NCI-H1417 (cell line): ENCODE results near the gene ALDH3A1.

ENCODE experiments used
- DNase-seq, 3 experiments: peaks; one replicate each; lab custom pipeline; 2025; lab: John Stamatoyannopoulos, UW

ALDH3A1 gene

DNA sequence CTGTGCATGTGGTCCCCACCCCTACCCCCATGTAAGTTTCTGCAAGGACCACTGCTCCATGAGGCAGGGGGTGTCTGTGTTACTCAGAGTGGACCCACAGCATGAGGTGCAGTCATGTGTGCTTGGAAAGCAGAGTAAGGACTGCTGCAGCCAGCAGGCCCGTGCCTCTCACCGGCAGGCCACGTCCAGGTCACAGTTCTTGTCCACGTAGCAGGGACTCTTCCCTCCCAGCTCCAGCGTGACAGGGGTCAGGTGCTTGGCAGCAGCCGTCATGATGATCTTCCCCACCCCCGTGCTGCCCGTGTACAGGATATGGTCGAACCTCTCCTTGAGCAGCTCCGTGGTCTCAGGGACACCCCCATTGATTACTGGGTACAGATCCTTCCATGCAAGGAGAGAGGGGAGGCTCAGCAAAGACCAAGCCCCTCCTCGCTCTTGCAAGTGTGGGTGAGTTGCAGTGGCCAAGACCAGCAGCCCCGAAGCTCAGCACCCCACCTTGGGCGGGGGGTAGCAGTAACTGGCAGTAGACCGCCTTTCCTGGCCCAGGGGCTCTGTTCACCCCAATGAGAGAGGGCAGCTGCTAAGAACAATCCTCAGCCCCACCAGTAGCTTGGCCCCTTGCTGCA, 6.2 kb downstream of the ALDH3A1 start:
- DNase-seq: no peak

DNA sequence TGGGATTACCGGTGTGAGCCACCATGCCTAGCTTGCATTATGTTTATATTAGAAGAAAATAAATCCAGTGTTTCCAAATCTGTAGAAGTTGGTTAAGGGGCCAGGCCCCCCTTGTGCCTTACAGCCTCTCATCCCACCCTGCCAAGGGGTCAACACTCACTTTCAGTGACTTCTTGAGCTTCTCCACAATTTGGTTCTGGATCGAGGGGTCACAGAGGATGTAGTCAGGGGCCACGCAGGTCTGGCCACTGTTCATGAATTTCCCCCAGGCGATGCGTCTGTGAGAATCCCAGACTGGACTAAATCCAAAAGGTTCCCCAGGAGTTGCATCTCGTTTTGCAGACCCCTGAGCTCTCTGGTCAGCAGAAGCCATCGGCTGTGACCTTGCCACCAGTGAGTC, 7.2 kb downstream of the ALDH3A1 start:
- no peak for DNase-seq

DNA sequence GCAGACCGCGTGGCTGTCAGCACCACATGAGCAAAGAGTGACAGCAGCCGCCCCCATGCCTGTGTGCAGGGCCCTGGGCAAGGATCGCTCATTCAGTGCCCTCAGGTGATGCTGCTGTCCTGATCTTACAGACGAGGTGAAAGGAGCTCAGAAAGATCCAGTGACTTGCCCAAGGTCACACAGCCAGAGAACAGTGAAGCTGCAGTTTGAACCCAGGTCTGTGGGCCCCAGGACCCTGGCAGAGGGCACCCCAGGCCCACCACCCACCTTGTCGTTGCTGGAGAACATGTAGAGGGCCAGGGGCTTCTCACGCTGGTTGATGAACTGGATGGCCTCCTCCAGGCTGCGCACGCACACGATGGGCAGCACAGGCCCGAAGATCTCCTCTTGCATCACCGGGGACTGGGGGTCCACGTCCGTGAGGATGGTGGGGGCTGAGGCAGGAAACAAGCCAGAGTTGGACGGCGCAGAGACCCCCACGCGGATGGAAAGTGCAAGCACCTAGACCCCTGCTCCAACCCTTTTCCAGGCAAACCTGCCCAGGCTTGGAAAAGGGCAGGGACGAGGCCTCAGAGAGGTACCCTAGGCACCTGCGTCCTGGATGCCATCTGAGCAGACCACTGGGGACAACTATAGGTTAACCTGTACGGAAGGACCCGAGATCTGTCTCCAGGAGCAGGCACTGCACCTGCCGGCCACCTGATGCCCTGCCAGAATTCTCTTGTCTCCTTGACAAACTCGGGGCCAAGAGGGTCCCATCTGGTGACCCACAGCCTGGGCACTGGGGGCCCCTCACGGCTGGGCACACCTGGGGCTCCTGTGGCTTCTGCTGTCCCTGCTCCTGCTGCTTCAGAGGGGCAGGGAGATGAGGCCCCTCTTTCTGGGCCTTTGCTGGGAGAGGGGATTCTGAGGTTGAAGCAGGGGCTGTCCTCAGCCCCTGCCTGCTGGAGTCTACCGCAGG, 8.6 kb downstream of the ALDH3A1 start:
- no peak for DNase-seq

DNA sequence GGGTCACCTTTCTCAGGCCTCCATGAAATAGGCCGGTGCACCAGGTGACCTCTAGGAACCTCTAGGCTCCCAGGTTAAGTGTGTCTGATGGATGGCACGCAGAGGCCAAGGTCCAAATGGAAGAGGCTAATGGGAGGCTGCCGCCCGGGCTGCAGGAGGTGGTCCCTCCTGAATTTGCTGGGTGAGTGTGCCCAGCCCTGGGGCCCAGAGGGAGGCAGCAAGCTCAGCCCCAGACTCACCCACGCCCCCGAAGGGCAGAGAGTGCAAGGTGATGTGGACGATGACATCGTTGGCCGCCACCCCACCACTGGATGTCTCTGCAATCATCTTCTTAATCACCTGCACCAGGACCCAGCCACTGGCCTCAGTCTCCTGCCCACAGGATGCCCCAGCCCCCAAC, 9.3 kb downstream of the ALDH3A1 start:
- DNase-seq: no peak

DNA sequence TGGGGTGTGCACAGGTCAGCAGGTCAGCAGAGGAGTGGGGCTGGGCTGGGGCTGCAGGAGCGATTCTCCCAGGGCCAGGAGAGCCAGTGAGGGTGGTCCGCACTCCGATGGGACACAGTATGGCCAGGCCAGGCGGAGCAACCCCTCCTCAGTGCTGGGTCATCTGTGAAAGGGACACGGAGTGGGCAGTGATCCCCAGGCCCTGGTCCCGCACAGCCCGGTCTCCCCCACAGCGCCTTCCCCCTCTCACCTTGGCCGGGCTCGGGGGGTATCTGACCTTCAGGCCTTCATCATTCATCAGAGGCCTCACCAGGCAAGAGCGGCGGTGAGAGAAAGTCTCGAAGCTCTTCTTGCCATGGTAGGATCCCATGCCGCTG, 10.0 kb downstream of the ALDH3A1 start:
- no peak for DNase-seq

DNA sequence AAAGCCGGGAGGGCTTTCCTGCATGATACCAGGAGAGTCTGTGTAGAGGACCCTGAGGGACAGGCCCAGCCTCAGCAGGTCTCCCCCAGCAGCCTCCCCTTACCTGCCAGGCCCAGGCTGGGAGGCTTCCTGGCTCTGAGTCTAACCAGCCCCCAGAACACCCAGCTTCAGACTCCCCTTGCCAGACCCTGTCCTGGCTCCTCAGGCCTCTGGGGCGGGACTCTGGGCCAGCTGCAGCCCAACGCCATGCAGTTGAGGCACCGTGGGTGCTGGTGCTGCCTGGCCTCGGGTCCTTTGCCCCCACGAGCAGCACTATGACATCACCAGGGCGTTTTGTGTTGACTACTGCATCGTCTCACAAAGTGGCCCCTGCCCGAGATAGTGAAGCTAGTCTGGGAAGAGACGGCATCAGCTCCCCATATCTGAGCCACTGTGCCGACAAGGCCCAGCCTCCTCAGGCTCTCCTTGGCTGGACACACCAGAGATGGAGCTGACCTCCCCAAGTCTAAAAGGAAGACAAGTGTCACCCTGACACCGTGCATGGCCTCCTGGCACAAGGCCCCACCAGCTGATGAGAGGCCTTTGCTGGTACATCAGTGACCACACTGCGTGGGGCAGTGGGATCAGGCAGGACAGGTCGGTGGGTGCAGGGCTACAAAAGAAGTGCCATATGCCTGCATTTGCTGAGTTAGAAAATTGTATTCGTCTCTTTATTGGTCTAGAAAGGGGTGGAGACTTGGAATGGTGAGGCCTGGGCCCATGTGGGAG, 10.6 kb downstream of the ALDH3A1 start:
- DNase-seq: no peak

DNA sequence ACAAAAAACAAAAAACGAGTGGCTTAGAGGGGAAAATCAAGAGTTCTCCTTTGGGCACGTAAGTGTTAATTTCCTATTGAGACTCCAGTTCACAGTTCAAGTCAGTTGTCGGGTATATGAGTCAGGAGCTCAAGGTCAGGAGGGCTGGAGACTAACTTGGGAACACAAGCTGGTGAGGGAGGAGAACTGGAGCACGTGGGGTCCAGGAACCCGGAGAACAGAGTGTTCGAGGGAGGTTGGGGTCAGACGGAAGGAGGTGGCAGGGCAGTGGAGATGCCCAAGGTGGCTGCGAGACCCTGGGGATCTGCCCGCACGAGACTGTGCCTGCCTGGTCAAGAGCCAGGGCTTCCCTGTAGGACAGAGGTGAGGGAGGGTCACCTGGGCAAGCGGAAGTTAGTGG, 12.0 kb downstream of the ALDH3A1 start:
- no peak for DNase-seq

DNA sequence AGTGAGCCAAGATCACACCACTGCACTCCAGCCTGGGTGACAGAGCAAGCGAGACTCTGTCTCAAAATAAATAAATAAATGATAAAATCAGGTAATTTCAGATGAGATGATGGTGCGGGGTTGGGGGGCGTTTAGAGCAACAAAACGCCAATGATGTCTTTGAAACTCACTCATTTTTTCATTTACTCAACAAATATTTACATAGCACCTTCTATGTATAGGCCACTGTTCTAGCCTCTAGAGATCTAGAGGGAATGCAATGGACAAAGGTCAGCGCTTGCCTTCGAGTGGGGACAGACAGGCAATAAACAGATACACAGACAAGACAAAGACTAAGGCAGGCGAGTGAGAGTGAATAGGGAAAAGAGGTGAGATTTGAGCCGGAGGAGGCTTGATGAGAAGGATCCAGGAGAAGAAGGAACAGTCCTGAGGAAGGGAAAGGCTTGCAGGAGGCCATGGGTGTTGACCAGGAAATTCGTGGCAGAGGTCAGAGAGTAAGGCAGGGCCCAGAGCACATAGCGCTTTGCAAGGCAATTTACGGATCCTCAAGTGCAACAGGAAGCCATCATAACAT, 14.1 kb downstream of the ALDH3A1 start:
- no peak for DNase-seq

DNA sequence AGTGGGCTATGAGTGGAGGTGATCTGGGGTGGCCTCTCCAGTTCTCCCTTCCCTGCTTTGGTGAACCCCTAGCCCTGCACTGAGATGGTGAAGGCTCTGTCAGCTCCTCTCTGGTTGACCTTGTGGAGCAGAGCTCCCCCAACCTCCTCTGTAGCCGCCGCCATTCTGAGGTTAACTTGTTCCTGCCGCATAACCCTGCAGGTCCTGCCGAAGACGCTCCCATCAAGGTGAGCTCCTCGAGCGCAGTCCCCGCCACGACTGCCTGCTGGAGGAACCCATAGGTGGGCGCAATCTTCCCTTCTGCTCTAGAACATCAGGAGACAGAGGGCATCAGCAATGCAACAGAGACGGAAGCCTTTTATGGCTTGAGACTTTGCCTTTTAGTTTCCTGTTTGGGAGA, 16.5 kb downstream of the ALDH3A1 start:
- no peak for DNase-seq

DNA sequence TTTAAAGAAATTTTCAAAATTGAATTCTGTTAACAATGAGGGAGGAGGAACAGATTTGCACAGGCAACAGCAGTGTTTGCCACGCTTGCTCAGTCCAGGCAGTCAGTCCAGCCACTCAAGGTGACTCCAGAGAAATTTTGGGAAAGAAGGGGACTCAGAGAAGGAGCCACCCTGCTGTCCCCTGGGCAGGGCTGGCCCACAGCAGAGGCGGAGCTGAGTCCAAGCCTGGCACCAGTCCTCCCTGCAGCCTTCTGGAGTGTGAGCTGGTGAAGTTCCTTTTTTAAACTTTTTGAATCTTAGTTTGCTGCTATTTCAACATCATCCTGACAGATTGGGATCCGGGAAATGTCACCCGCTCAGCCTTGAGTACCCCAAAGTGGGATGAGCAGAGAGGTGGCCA, 17.3 kb downstream of the ALDH3A1 start:
- DNase-seq: no peak

DNA sequence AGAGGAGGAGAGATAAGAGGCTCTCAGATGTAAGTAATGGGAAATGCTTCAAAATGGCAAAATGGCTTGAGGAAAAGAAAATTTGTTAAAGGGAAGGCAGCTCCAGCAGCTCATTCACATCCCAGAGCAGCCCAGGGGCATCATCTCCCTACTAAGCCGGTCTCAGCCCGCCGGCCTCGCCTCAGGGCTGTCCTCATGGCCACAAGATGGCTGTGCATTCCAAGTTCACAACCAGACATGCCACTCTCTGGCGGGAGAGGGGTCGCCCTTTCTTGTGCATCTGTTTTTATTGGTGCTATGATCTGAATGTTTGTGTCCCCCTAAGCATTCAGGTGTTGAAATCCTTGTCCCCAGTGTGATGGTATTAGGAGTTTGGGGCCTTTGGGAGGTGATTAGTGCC, 18.2 kb downstream of the ALDH3A1 start:
- no peak for DNase-seq

DNA sequence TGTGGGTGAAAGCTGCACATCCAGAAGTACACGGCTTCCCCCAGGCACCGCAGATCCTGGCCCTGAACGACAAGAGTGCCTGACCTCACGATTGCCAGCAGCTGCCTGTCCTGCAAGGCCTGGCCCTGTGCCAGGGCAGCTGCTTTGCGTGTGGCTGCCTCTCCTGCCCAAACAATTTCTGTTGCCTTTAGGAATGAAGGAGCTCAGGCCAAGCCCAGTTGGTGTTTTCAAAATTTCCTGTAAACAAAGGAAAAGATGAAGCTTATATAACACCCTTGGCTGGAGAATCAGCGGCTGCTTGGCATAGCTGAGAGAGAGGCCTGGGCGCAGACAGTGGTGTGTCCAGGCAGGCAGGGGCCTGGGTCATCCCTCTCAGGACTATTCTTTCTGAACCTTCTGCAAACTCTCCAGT, 20.0 kb downstream of the ALDH3A1 start:
- DNase-seq: peak; percentile 13 to 83 (median 48)

DNA sequence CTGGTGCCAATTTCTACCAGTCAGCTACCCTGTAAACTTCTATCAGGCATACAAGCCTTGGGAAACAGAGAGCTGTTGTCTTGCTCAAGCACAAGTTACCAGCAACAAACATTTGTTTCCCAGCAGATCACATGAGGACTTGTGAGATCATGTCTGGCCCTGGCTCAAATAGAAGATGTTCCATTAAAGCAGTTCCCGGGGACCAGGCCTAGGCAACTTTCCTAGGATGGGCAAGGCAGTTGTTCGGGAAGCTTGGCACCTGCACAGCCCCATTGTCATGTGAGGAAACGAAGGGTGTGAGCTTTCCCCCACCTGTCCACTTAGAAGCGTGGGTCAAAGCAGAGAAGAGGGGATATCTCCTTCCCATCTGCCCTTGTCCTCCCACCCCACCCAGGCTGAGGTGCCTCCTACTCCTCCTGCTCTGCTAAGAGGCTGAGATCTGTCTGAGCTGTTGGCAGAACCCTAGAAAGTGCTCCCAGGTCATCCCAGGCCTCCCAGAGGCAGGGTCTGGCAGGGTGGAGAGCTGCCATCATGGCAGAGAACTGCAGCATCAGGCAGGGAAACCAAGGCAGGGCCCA, 20.5 kb downstream of the ALDH3A1 start:
- peak in 1 of 3 experiments; percentile 34 for DNase-seq

DNA sequence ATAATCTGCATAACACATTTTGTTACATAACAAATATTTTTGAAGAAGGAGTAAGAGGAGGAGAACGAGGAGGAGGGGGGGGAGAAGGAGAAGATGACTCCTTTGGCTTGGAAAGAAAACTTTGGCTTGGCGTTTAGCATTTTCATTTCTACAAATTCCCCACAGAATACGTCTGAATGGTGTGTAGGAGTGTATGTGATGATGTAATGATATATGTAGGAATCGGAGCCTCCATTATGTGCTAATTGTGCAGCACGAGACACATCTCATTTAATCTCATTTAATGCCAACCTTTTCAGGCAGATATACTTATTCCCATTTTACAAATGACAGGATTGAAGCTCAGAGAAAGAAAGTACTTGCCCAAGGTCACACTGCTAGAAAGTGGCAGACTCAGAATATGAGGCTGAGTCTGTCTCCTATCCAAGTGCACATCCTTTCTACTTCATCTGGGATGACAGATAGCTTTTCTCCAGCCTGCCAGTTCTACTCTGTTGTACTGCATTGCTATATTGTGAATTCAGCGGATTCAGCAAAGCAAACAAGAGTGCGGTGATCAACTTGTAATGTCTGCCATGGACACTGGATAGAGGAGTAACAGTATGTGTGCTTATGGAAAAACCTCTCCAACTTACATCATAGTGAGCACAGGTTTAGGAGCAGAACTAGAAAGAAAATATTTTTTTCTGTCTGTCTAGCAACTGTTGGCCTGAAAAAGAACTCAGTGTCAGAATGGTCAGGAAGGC, 21.3 kb downstream of the ALDH3A1 start:
- peak in 1 of 3 experiments; percentile 10 for DNase-seq

DNA sequence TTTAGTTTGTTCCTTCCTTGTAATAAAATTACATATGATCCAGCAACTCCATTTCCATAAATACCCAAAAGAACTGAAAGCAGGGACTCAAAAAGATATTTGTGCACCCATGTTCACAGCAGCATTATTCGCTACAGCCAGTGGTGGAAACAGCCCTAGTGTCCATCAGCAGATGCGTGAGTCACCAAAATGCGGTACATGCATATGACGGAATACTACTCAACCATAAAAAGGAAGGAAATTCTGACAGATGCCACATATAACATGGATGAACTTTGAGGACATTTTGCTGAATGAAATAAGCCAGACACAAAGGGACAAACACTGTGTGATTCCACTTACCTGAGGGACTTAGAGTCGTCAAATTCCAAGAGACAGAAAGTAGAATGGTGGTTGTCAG, 22.6 kb downstream of the ALDH3A1 start:
- no peak for DNase-seq

DNA sequence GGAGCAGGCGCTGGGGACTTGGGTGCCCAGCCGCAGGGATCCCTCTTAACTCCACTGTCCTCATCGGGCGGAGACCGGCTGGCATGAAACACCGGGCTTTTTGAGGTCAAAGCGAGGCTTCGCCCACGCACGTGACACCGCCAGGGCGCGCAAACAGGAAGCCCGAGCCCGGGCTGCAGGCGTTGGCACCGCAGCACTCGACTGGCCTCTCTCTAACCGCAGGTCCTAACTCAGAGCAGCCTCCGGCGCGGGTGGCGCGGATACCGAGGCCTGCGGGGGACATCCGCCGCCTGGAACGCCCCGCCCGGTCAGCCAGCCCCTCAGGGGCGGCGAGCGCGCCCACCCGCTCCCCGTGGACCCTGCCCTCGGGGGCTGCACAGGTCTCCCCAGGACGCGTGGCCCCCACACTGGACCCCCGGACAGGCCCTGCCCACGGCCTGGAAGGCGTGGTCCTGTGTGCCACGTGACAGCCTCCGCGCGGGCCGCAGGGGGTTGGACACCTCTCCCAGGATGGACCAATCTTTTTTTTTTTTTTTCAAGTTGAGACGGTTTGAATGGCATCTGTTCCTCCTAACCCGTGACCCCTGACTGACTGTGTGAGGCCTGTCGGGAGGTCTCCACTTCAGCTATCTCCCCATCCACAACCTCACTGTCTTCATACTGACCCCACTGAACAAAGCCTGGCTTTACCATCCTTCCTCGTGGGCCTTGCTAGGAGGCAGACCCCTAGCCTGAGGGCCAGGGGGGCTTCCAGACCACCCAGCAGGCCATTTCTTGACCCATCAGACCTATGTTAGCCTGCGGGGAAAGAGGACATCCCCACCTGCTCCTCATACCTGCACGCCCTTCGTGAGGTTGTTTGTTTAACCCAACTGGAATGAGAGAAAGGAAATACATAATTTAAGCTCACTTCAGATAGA, 23.3 kb downstream of the ALDH3A1 start:
- DNase-seq: peak in 2 of 3 experiments; percentile 47 to 71

DNA sequence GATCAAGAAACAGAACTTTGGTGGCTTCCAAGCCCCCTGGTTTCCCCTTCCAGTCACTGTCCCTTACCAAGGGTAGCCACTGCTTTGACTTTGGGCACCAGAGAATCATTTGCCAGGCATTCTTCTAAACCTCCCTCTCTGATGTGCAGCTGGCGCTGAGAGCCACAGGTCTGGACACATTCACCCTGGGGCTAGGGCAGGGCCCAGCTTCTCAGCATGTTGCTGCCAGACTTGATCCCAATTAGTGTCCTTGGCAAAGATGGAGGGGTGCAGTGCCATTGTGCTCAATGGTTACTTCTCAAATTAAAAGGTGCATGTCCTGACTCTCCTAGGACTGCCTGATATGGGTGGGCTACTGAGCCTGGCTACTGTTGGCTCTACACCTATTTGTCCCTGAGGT, 24.1 kb downstream of the ALDH3A1 start:
- DNase-seq: peak in 2 of 3 experiments; percentile 46 to 76

DNA sequence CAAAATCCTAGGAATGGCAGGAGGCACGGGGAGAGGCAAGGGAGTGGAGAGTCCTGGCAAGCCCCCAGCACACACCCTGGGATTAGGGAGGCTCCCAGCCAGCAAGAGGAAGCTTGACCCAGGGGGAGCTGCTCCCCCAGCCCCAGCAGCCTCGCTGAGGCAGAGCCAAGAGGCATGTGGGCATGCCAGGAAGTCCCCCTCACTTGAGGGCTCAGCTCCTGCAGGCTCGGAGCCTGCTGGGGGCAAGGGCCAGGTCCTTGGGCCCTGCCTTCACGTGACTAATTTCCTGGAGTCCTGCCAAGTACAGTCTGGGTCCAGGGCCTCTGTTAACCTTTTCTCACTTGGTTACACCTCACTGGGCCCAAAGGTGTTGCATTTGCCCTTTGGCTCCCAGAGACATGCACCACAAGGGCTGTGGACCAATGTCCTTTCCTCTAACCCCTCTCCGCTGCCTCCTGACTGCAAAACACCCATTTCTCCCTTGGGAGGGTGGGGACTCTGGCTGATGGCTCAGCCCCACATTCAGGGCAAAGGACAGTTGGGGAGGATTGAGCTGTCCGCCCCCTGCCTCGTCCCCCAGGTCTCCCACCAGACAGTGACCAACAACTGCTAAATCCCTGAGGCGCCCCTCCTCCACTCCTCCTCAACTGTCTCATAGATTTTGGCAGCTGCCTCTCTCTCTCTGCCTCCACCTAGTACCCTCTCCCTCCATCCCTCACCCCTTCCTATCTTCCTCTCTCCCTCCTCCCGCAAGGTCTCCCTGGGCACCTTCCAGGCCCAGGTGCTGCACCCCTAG, 27.3 kb downstream of the ALDH3A1 start:
- peak in 1 of 3 experiments; percentile 15 for DNase-seq

DNA sequence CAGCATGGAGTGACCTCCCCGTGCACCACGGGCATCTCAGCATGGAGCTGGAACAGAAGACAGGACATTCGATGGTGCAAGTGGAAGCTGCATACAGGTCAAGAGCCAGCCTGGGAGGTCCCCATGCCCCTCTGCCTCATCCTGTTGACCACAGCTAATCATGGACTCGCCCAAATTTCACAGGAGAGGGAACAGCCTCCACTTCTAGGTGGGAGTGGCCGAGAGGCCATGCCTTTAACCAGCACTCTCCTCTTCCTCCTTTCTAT, 28.0 kb downstream of the ALDH3A1 start:
- DNase-seq: no peak
